Measurements from ENCODE around the gene XRCC4.

XRCC4 gene

GRCh38 chr5:83172011-83172410 lies 94.7 kb downstream of the XRCC4 start:
- DNase-seq (ENCODE audit: low spot score): no peak

GRCh38 chr5:83172655-83173054 lies 95.3 kb downstream of the XRCC4 start:
- DNase-seq (ENCODE audit: low spot score): no peak
- H3K27ac ChIP-seq: no peak overlapping the region
- TF ChIP-seq CTCF (IDR thresholded peaks at IDR 0.05): no peak
- no peak overlapping the region for H3K4me3 ChIP-seq

More at GRCh38 chr5:83172011-83172410, 94.7 kb downstream of the XRCC4 start:
- H3K4me3 ChIP-seq: no peak overlapping the region
- TF ChIP-seq CTCF (IDR thresholded peaks at IDR 0.05): no peak
- no peak overlapping the region for H3K27ac ChIP-seq

DNA sequence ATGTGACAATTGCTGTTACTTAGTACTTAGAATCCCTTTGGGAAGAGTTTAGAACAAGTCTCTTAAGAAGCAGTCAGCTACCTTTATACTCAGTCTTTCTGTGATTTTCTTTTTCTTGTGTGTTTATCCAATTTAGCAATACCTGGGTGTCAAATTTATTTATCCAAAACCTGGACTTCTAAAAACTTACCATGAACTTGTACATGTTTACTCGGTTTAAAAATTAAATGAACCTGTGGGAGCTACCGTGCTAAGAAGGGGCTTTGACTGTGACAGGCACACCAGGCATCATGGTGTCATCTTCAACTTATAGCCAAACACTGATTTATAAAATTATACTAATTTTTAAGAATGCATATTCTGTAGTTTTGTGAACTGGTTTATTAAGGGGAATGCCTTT lies 96.5 kb downstream of the XRCC4 start:
- Histone ChIP-seq H3K27ac (no peak overlapping the region), H3K4me3 (no peak overlapping the region)
- DNase-seq (ENCODE audit: low spot score): no peak
- no peak for TF ChIP-seq CTCF (IDR thresholded peaks at IDR 0.05)

GRCh38 chr5:83177803-83178202 lies 100.5 kb downstream of the XRCC4 start:
- DNase-seq (ENCODE audit: low spot score): no peak
- Histone ChIP-seq H3K4me3 (no peak overlapping the region), H3K27ac (no peak overlapping the region)
- TF ChIP-seq CTCF (IDR thresholded peaks at IDR 0.05): no peak

DNA sequence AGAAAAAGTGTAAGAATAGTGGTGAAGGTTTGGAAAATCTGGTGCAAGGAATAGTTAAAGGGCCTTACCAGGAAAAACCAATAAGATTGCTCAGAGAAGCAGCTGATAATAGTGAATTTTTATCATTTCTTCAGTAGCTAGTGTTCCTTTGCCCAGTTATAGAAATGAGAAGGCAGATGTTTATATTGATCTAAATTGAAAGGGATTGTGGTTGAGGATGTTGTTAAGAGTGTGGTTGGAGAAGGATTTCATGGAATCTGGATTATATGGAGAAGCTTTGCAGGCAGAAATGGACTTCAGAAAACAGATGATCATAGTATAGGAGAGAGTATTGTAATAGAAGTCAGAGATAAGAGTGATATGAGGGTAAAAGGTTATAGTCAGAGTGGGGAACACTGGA lies 102.6 kb downstream of the XRCC4 start:
- Histone ChIP-seq H3K4me3 (no peak overlapping the region), H3K27ac (no peak overlapping the region)
- no peak for TF ChIP-seq CTCF (IDR thresholded peaks at IDR 0.05)

GRCh38 chr5:83184534-83184933 lies 107.2 kb downstream of the XRCC4 start:
- Histone ChIP-seq H3K27ac (no peak overlapping the region), H3K4me3 (no peak overlapping the region)
- TF ChIP-seq CTCF (IDR thresholded peaks at IDR 0.05): no peak
- DNase-seq (ENCODE audit: low spot score): no peak

More for the DNA sequence above, 102.6 kb downstream of the XRCC4 start:
- no peak for DNase-seq (ENCODE audit: low spot score)

GRCh38 chr5:83192947-83193346 lies 115.6 kb downstream of the XRCC4 start:
- Histone ChIP-seq H3K4me3 (no peak overlapping the region), H3K27ac (no peak overlapping the region)
- no peak for DNase-seq (ENCODE audit: low spot score)
- no peak for TF ChIP-seq CTCF (IDR thresholded peaks at IDR 0.05)
